HEK293 (cell line): ENCODE results near the gene FZD2.

ENCODE experiments used
- CTCF ChIA-PET: fragments of 350-600 bp; formaldehyde crosslinking; extraction: SDS; loops from one replicate; lab custom pipeline; 2021; ENCODE audit warnings: antibody characterized with exemption; lab: Yijun Ruan, JAX
- POLR2A ChIA-PET: fragments of 300-600 bp; formaldehyde crosslinking; extraction: SDS; loops from one replicate; lab custom pipeline; 2020; ENCODE audit warnings: antibody characterized with exemption, inconsistent platforms; lab: Yijun Ruan, JAX
- H3K27ac ChIP-seq: fragments of 200-500 bp; sonication (Bioruptor generic); 2 replicates; pipeline ENCODE4 v1.5.1; 2014; ENCODE audit warnings: low read depth, low read length, control low read depth, inconsistent platforms; ENCODE audit errors: extremely low read depth
- H3K36me3 ChIP-seq, 2 experiments: fragments of 200-500 bp in 1 of 2; sonication (Bioruptor generic) in 1 of 2; 1 replicate in 1 of 2; 2 replicates in 1 of 2; pipeline ENCODE4 v1.5.1; 2014 to 2017; ENCODE audit warnings: inconsistent platforms in 2 of 2, low read length in 2 of 2; ENCODE audit not compliant: control insufficient read depth in 2 of 2, insufficient read depth in 1 of 2
- H3K4me1 ChIP-seq: fragments of 200-500 bp; sonication (Bioruptor generic); 2 replicates; pipeline ENCODE4 v1.5.1; 2014; ENCODE audit warnings: mild to moderate bottlenecking, low read length, inconsistent platforms; ENCODE audit not compliant: control insufficient read depth, insufficient read depth
- H3K4me3 ChIP-seq: 2 replicates; pipeline ENCODE4 v1.5.1; 2011; ENCODE audit warnings: low read depth, mild to moderate bottlenecking, control low read depth, low read length, moderate library complexity
- H3K9me3 ChIP-seq: fragments of 200-500 bp; sonication (Bioruptor generic); 2 replicates; pipeline ENCODE4 v1.5.1; 2014; ENCODE audit warnings: low read depth, low read length, inconsistent platforms; ENCODE audit not compliant: control insufficient read depth, insufficient read depth
- GLI2 ChIP-seq: fragments of 450-650 bp; formaldehyde crosslinking; IDR thresholded peaks from 2 replicates; pipeline ENCODE4; 2017; ENCODE audit warnings: missing biosample characterization, missing genetic modification characterization, low read depth, borderline replicate concordance
- KLF7 ChIP-seq: fragments of 450-650 bp; formaldehyde crosslinking; IDR thresholded peaks from 2 replicates; pipeline ENCODE4 v1.5.1; 2016; ENCODE audit warnings: missing biosample characterization, missing genetic modification characterization, borderline replicate concordance
- KLF9 ChIP-seq: fragments of 450-650 bp; formaldehyde crosslinking; IDR thresholded peaks from 2 replicates; pipeline ENCODE4 v1.5.1; 2016; ENCODE audit warnings: missing biosample characterization, missing genetic modification characterization, low read depth
- PRDM1 ChIP-seq: fragments of 450-650 bp; formaldehyde crosslinking; IDR thresholded peaks from 2 replicates; pipeline ENCODE4; 2016; ENCODE audit warnings: missing biosample characterization, missing genetic modification characterization
- ZNF157 ChIP-seq: fragments of 450-650 bp; formaldehyde crosslinking; IDR thresholded peaks from 2 replicates; pipeline ENCODE4 v1.5.1; 2016; ENCODE audit warnings: missing biosample characterization, missing genetic modification characterization
- ZNF18 ChIP-seq: fragments of 450-650 bp; formaldehyde crosslinking; IDR thresholded peaks from 2 replicates; pipeline ENCODE4 v1.5.1; 2016; ENCODE audit warnings: missing biosample characterization, missing genetic modification characterization
- ZNF211 ChIP-seq: fragments of 450-650 bp; formaldehyde crosslinking; IDR thresholded peaks from 2 replicates; pipeline ENCODE4 v1.5.1; 2016; ENCODE audit warnings: low read depth, missing biosample characterization, missing genetic modification characterization
- ZNF239 ChIP-seq: fragments of 450-650 bp; formaldehyde crosslinking; IDR thresholded peaks from 2 replicates; pipeline ENCODE4 v1.5.1; 2016; ENCODE audit warnings: missing biosample characterization, missing genetic modification characterization
- ZNF24 ChIP-seq: fragments of 450-650 bp; formaldehyde crosslinking; IDR thresholded peaks from 2 replicates; pipeline ENCODE4 v1.5.1; 2016; ENCODE audit warnings: missing biosample characterization, missing genetic modification characterization
- ZNF248 ChIP-seq: fragments of 450-650 bp; formaldehyde crosslinking; IDR thresholded peaks from 2 replicates; pipeline ENCODE4 v1.5.1; 2017; ENCODE audit warnings: missing biosample characterization, missing genetic modification characterization
- ZNF324 ChIP-seq: fragments of 450-650 bp; formaldehyde crosslinking; IDR thresholded peaks from 2 replicates; pipeline ENCODE4 v1.5.1; 2016; ENCODE audit warnings: missing biosample characterization, missing genetic modification characterization
- ZNF366 ChIP-seq: fragments of 450-650 bp; formaldehyde crosslinking; conservative IDR thresholded peaks from 2 replicates; pipeline ENCODE4 v1.5.1; 2016; ENCODE audit warnings: missing biosample characterization, missing genetic modification characterization
- ZNF571 ChIP-seq: fragments of 450-650 bp; formaldehyde crosslinking; IDR thresholded peaks from 2 replicates; pipeline ENCODE4 v1.5.0; 2017; ENCODE audit warnings: missing biosample characterization, missing genetic modification characterization
- ZNF580 ChIP-seq: fragments of 450-650 bp; formaldehyde crosslinking; IDR thresholded peaks from 2 replicates; pipeline ENCODE4 v1.5.1; 2016; ENCODE audit warnings: missing biosample characterization, missing genetic modification characterization
- ZNF660 ChIP-seq: fragments of 450-650 bp; IDR thresholded peaks from 2 replicates; pipeline ENCODE4 v1.5.1; 2018; ENCODE audit warnings: missing biosample characterization, mild to moderate bottlenecking, missing genetic modification characterization
- ZNF664 ChIP-seq: fragments of 450-650 bp; formaldehyde crosslinking; IDR thresholded peaks from 2 replicates; pipeline ENCODE4 v1.5.1; 2016; ENCODE audit warnings: missing biosample characterization, missing genetic modification characterization
- ZNF776 ChIP-seq: fragments of 450-650 bp; formaldehyde crosslinking; IDR thresholded peaks from 2 replicates; pipeline ENCODE4 v1.5.0; 2017; ENCODE audit warnings: missing biosample characterization, missing genetic modification characterization, borderline replicate concordance
- ZNF791 ChIP-seq: fragments of 450-650 bp; formaldehyde crosslinking; IDR thresholded peaks from 2 replicates; pipeline ENCODE4 v1.5.1; 2016; ENCODE audit warnings: missing biosample characterization, missing genetic modification characterization
- ZNF830 ChIP-seq: fragments of 450-650 bp; IDR thresholded peaks from 2 replicates; pipeline ENCODE4 v1.5.0; 2018; ENCODE audit warnings: missing biosample characterization, missing genetic modification characterization, low read depth, mild to moderate bottlenecking, moderate library complexity
- ZSCAN23 ChIP-seq: fragments of 450-650 bp; formaldehyde crosslinking; IDR thresholded peaks from 2 replicates; pipeline ENCODE4 v1.5.1; 2016; ENCODE audit warnings: missing biosample characterization, missing genetic modification characterization
- TF ChIP-seq, protein P1 (sequence below): sonication (generic); formaldehyde crosslinking; IDR thresholded peaks from 2 replicates; pipeline ENCODE4 v1.8.1; 2022; ENCODE audit warnings: mild to moderate bottlenecking, moderate library complexity, missing genetic modification reagents

Gene FZD2

DNA sequence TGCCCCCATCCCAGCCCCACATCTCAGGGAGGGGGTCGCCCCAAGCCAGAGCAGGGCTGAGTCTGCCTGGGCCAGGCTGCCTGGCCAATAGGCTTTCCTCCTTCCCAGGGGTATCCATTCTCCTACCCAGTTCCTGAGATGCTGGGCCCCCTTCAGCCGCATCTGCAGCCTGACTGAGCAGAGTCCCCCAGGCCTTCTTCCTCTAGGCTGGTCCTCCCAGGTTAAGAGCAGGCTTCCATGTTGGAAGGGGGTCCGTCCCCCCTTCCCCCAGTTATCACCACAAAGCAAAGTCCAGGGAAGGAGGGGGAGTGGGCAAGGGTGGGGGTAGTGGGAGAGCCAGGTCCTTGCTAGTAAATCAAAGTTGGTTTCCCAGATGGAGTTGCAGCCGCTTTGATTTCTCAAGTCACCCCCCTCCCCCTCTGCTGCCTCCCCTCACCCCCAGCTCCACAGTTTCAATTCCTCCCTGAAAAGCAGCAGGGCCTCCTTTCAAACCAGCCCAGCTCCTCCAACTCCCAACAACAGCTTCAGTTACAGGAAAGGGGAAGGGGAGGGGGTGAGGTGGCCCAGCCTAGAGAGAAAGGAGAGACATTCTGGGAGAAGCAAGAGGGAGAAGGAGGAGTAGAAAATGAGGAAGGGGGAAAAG is 9.5 kb upstream of the FZD2 start:
- POLR2A ChIA-PET = interaction anchor here (0.6 kb wide), 1 partner anchor 9 kb away, joined by 5 read pairs; the partner anchor contains the start of gene FZD2
- no peaks in the 10 kb centered on the region for H3K9me3 ChIP-seq
- 0 out of 2 replicates have a peak, but pooled peaks cover 3% of the 10 kb centered on the region for H3K4me1 ChIP-seq
- H3K4me3 ChIP-seq = no peak overlapping the region
- CTCF ChIA-PET = interaction anchor here (1.0 to 3.4 kb wide), 3 partner anchors 14 to 125 kb away, joined by 3 to 33 read pairs (median 6); no protein-coding TSS in a partner anchor
- no peak overlapping the region for H3K27ac ChIP-seq
- TF ChIP-seq ZNF24 (tag by site-specific recombination) (no peak), ZNF18 (tag by site-specific recombination) (no peak), KLF7 (no peak), ZNF830 (no peak), ZNF239 (no peak), ZNF791 (no peak), ZNF211 (tag by site-specific recombination) (no peak), ZNF776 (tag by site-specific recombination) (no peak), ZNF660 (tag by site-specific recombination) (no peak), ZNF157 (tag by site-specific recombination) (no peak), ZNF580 (tag by site-specific recombination) (no peak), ZNF664 (tag by site-specific recombination) (no peak), ZNF571 (tag by site-specific recombination) (no peak), ZNF324 (no peak), KLF9 (no peak)
- TF ChIP-seq, protein P1, sequence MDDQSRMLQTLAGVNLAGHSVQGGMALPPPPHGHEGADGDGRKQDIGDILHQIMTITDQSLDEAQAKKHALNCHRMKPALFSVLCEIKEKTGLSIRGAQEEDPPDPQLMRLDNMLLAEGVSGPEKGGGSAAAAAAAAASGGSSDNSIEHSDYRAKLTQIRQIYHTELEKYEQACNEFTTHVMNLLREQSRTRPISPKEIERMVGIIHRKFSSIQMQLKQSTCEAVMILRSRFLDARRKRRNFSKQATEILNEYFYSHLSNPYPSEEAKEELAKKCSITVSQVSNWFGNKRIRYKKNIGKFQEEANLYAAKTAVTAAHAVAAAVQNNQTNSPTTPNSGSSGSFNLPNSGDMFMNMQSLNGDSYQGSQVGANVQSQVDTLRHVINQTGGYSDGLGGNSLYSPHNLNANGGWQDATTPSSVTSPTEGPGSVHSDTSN (CRISPR knock-in tag) = no peak
- no peaks in the 10 kb centered on the region for H3K36me3 ChIP-seq

DNA sequence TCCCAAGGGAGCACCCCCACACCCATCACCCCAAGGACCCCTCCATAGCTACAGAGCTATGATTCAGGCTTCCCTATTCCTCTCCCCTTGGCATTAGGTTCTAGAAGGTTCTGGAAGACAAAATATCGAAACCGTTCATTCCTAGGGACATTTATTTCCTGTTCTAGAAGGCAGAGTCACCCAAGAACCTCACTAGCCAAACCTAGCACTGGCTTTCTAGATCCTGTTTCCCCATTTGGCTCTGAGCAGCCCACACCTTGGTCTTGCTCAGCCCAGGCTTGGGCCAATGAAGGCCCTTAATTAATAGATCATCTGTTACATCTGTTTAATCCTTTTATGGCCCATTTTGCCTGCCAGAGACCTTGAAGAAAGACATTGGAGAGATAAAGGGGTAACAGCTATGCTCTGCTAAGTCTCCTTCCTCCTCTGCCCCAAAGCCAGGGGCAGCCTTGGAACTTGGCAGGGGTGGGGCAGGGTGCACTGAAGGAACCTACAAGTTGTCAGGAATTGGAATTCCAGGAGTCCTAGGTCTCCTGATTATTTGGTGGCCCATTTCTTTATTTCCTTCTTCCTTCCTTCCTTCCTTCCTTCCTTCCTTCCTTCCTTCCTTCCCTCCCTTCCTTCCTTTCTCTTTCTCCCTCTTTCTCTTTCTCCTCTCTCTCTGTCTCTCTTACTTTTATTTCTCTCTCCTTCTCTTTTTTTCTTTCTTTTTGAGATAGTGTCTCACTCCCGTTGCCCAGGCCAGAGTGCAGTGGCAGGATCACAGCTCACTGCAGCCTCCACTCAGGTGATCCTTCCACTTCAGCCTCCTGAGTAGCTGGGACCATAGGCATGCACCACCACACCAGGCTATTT is 8.7 kb upstream of the FZD2 start:
- Histone ChIP-seq H3K4me3 (no peak overlapping the region), H3K27ac (no peak overlapping the region), H3K4me1 (no peaks in the 10 kb centered on the region), H3K9me3 (no peaks in the 10 kb centered on the region), H3K36me3 (no peaks in the 10 kb centered on the region)
- POLR2A ChIA-PET = interaction anchor here (0.6 to 1.0 kb wide), 3 partner anchors 8 to 26 kb away, joined by 3 to 5 read pairs (median 4); partner anchors contain the start of gene FZD2
- CTCF ChIA-PET = interaction anchor here (1.0 to 1.1 kb wide), 3 partner anchors 15 to 124 kb away, joined by 3 to 6 read pairs (median 6); no protein-coding TSS in a partner anchor
- no peak for TF ChIP-seq ZNF248
- no peak for TF ChIP-seq GLI2
- peak; percentile 75 for TF ChIP-seq ZNF366 (tag by site-specific recombination)
- TF ChIP-seq ZSCAN23 (tag by site-specific recombination) = no peak
- TF ChIP-seq PRDM1 (tag by site-specific recombination) = peak; percentile 75
